C4-2B (cell line): ENCODE measurements around the gene ANKS1B.

ENCODE experiments used
- H3K27ac ChIP-seq: fragments of 450-650 bp; 2 replicates; pipeline ENCODE4 v1.5.1; 2017
- ZFX ChIP-seq: fragments of 450-650 bp; IDR thresholded peaks from 2 replicates; pipeline ENCODE4 v1.6.1; 2017
- TF ChIP-seq, protein P1 (sequence below): fragments of 450-650 bp; conservative IDR thresholded peaks from 2 replicates; pipeline ENCODE4 v1.5.1; 2017; ENCODE audit warnings: mild to moderate bottlenecking

The ANKS1B gene

DNA sequence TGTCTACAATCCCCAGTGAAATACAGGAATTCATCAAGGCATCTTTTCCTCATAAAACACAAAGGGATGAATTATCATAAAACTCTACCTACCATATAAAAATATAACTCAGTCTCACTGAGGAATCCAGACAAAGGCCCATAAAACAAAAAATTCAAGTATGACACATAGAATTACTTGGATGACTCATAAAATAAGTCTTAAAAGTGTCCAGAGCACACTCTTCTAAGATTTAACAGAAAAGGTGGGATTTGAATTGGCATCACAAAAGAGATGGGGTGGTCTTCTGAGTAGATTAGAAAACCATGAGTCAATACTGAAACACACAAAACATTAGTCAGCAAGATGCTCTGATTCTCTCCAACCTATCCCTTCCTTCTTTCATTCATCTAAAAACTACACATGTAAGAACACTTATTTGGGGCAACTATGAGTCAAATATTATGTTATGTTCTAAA is 539.8 kb downstream of the ANKS1B start:
- no peak overlapping the region for H3K27ac ChIP-seq
- TF ChIP-seq, protein P1, sequence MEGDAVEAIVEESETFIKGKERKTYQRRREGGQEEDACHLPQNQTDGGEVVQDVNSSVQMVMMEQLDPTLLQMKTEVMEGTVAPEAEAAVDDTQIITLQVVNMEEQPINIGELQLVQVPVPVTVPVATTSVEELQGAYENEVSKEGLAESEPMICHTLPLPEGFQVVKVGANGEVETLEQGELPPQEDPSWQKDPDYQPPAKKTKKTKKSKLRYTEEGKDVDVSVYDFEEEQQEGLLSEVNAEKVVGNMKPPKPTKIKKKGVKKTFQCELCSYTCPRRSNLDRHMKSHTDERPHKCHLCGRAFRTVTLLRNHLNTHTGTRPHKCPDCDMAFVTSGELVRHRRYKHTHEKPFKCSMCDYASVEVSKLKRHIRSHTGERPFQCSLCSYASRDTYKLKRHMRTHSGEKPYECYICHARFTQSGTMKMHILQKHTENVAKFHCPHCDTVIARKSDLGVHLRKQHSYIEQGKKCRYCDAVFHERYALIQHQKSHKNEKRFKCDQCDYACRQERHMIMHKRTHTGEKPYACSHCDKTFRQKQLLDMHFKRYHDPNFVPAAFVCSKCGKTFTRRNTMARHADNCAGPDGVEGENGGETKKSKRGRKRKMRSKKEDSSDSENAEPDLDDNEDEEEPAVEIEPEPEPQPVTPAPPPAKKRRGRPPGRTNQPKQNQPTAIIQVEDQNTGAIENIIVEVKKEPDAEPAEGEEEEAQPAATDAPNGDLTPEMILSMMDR: no peak
- no peak for TF ChIP-seq ZFX

DNA sequence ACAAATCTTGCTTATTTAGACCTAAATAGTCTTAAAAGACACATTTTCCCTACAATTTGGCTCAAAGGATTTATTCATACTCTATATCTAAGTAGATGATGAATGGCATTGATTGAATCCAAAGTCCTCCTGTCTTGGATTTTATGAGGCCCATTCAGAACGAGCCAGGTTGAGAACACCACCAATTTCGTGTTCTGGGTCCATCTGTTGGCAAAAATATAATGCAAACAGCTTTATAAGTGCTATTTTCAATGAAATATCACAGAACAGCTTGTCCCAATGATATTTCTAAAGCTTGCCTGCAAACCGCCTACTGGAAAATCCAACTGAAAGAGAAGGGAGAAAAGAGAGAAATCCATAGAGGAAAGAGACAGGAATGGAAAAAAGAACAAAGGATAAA is 542.0 kb downstream of the ANKS1B start:
- no peak overlapping the region for H3K27ac ChIP-seq
- TF ChIP-seq, protein P1: no peak
- no peak for TF ChIP-seq ZFX

DNA sequence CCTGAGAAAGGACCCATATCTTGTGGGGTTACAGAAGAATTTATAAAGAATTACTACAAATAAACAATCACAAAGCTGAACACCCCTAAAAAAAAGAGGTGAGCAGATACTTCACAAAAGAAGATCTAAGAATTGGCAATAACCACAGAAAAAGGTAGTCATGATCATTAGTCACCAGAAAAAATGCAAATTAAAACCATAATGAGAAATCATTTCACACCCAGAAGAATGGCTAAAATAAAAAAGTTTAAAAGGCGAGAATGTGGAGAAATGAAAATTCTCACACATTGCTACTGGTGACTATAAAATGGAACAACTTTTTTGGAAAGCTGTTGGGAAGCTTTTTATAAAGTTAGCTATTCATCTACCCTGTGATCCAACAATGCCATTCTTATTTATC is 545.3 kb downstream of the ANKS1B start:
- TF ChIP-seq, protein P1: no peak
- no peak for TF ChIP-seq ZFX
- H3K27ac ChIP-seq: no peak overlapping the region

DNA sequence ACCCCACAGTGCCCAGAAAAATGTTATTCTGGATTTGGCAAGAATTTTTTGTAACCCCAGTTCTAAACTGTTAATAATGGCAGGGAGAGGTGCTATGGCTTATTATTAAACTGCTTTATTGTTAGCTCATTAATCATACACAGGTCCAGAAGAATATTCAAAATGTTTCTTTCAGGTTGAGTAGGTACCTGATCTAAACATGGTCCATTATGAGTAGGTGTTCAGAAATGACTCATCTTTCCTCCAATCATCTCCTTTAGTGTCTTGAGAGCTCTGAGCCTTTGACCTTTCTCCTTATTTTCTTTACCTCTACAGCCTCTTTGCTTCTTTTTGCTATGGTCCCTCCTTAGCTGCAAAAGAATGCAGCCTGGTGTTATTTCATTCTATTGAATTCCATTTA is 548.2 kb downstream of the ANKS1B start:
- no peak overlapping the region for H3K27ac ChIP-seq
- TF ChIP-seq, protein P1: no peak
- no peak for TF ChIP-seq ZFX

DNA sequence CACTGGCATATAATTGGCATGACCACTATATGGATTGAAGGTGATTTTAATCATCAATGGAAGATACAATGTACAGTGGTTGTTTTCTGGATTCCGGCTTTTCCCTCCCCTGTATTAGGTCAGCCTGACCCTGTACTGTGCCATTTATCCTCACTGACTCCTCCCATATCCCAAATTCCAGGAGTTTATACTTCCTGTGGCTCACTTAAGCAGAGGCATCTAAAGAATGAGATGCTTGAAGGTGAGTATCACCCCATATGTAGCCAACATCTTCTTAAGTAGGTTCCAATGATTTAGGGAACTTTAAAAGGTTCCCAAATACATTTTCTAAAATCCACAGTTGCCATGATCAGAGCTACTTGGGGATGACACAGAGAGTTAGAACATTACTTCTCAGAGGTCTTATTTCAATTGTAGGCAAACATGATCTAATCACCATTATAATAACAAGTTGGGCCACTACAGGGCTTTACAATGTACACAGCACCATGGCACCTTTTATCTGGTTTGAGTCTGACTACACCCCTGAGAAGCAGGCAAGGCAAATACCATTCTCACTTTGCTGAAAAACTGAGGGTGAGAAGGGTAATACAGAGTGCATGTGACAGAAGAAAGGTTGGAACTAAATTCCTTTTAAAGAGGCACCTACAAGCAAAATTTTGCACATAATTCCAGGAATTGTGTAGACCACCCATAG is 549.5 kb downstream of the ANKS1B start:
- H3K27ac ChIP-seq: no peak overlapping the region
- TF ChIP-seq ZFX: no peak
- TF ChIP-seq, protein P1: no peak

DNA sequence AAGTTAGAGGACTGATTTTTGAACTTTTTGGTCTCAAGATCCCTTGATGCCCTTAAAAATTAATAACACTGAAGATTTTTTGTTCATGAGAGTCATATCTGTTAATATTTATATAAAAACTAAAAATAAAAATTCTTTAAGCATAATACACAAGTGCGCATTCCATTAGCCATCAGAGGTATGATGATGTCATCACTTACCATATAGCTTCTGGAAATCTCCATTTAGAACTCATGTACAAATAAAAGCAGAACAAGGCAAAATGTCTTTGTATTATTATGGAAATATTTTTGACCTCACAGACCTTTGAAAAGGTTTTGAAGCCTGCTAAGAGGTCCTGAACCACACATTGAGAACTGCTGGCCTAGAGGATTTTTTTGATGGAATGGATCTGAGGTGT is 551.6 kb downstream of the ANKS1B start:
- no peak overlapping the region for H3K27ac ChIP-seq
- TF ChIP-seq, protein P1: no peak
- no peak for TF ChIP-seq ZFX

DNA sequence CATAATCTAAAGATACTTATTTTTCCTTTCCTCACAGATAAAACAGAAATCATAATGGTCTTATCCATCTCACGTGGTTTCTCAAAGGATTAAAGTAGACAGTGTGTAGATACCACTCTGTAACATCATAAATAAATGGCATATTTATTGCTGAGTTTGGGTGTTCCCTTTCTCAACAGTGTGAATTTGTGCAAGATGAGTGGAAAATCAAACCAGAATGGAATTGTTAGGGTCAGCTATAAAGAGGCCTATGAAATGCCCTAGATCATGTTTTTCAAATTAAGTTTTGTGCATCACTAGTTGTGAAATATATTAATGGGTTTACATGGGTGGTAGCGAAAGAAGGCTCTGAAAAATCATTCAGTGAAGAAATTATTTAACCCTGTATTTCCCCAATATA is 553.5 kb downstream of the ANKS1B start:
- H3K27ac ChIP-seq: no peak overlapping the region
- no peak for TF ChIP-seq ZFX
- TF ChIP-seq, protein P1: no peak
